HG03025 (cell line): Measurements from ENCODE around the gene BCAR3.
"Not testable (repeated sequence)": the region's sequence is repeated elsewhere in the genome, so short reads cannot be mapped to it uniquely, and the experiment has no call there.

ENCODE experiments used
- ATAC-seq: cut with Tn5 transposase; IDR thresholded peaks from one replicate; pipeline ENCODE4 v1.9.1; 2021; ENCODE audit warnings: mild to moderate bottlenecking, moderate library complexity; ENCODE audit not compliant: unreplicated experiment, low FRiP score

BCAR3 gene

DNA sequence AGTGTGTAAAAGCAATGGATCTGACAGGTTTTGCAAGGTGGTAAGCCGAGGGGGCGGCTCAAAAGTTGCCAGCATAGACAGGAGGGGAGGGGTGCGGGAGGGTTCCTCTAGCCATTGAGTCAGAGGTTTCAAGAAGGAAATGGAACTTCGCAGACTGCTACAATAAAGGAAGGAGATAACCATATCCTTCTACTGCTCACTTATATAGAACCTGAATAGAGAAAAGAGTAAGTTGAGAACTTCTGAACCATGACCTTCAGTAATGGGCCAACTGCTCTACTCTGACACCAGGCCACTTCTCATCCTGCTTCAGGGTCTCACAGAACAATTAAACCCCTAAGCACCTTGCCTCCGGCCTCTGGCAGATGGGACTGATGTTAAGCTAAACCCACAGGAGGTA lies 26.3 kb upstream of the BCAR3 start:
- peak; percentile 48 for ATAC-seq

DNA sequence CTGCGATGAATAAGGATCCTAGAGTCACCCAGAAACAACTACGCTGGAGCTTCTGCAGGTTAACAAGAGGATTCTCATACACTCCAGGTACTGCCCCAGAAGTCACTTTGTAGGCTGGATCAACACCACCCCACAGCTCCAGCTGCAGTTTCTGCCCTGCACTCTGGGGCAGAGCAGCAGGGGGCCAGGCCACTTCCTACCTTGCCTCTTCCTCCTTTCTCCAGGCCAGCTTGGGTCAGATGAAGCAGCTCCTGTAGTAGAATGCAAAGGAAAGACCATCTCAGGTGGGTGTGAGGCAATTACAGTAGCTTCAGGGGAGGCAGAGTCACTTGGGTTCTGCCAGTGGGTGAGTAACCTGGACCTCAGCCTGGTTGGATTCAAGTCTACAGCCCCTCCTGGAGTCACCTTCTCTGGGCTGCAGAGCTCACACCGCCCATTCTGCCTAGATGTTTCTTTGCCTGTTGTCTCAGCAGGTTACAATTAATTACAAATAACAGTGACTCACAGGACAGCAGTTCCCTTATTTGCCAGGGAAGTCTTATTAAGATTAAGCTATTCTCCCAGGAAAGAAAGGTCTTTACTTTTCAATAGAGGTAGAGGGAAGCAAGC lies 24.4 kb upstream of the BCAR3 start:
- no peak for ATAC-seq

- ATAC-seq, result peak; percentile 53
Observed at GRCh38 chr1:93704052-93704451, 22.4 kb upstream of the BCAR3 start.

DNA sequence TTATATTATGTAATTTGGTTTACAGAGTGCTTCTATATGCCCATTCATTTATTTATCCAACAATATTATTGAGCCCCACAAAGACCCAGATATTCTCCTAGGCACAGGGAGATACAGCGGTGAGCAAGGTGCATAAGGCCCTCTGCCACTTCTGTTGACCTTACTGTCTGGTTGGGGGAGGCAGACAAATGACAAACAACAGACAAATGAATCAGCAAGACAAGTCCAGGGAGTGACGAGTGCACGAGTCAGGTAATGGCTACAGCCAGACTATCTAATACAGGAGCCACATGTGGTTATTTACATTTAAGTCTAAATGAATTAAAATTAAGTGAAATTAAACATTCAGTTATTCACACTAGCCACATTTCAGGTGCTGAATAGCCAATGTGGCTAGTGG lies 22.0 kb upstream of the BCAR3 start:
- no peak for ATAC-seq

DNA sequence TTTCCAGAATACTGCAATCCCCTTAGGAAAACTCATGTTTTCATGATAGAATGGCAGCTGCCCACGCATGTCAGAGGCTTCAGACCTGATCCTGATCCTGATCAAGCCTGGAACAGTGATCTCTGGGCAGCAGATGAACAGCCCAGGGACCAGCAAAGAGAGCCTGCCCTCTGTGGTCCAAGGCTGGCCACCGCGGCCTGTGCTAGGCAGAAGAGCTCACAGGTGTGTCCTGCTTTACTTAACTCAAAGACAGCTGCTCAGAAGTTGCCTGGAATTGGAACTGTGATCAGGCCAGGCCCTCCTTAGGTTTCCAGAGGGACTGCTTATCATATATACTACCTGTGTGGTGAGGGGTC lies 21.2 kb upstream of the BCAR3 start:
- ATAC-seq, result no peak

- ATAC-seq, result no peak
Observed at GRCh38 chr1:93702111-93702827, 20.6 kb upstream of the BCAR3 start.

GRCh38 chr1:93701629-93702028 lies 20.0 kb upstream of the BCAR3 start:
- no peak for ATAC-seq

GRCh38 chr1:93700532-93701469 lies 19.2 kb upstream of the BCAR3 start:
- no peak for ATAC-seq

- ATAC-seq, result no peak
Observed at GRCh38 chr1:93699503-93700168, 18.0 kb upstream of the BCAR3 start.

GRCh38 chr1:93699049-93699384 lies 17.4 kb upstream of the BCAR3 start:
- no peak for ATAC-seq

DNA sequence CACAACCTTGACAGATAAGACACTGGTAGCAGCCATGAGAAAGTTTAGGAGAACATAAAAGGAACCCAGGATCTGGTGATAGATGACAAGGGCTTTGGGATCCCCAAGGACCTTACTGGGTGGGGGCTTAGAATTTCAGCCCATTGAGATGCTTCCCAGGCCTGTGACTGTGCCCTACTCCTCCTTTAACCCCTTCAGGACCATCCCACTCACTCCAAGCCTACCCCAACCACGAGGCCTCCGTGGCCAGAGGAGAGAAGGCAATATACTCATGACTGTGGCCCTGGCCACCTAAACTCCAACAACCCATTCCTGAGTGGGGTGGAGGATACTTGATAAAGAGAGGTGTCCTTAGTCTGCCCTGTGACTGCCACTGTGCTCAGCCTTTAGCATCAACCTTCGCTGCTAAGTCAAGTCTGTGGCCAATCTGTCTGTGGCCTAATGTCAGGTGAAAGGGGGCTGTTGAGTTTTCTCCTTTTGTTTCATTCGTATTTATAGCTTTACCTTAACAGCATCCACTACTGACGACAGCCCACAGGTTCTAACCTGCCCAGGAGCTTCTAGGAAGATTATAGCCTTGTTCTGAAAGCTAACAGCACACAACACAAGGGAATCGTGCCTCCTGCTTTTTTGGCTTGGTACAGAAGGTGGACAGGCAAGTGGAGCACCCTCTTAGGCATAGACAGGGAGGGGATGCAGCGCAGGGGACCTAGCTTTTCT lies 16.9 kb upstream of the BCAR3 start:
- no peak for ATAC-seq

- not testable (repeated sequence) for ATAC-seq
Observed at GRCh38 chr1:93697566-93697965, 15.9 kb upstream of the BCAR3 start.

DNA sequence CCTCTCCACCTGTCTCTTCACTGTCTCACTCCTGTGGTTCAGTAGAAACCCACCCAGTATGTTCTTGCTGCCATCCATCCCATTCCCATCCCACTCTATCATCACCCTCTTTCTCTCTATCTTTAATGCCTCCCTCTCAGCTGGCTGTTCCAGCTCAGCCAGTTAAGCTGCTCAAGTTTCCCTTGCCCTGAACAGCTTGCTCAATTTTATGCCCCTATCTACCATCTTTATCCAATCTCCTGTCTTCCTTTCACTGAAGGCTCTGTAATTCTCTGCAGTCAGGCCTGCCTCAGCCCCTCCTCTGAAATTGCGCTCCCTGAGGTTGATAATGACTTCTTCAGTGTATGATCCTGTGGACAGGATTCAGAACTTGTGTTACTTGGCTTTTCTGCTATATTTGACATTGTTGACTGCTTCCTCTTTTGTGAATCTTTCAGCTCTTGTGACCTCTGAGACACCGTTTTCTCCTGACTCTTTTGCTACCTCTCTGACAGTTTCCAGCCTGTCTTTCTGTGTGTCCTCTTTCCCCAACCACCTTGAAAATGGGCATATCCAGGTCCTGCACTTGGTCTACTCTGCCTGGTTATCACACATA lies 13.9 kb upstream of the BCAR3 start:
- peak; percentile 54 for ATAC-seq

DNA sequence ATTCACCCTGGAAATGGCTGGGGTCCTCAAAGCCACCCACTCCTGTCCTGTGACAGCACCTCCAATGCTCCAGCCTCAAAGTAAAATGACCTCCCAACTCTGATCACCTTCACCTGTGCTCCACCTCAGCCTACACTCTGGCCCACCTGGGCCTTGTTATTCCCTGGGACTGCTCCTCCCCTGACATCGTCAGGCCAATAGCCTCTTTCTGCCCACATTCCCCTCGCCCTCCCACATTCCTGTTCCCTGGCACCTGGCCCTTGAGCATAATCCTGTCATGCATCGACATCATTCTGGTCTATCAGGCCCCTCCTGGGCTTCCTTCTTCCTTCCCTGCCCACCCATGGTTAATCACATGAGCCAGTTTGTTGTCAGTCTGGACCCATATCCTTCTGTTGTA lies 13.2 kb upstream of the BCAR3 start:
- no peak for ATAC-seq

DNA sequence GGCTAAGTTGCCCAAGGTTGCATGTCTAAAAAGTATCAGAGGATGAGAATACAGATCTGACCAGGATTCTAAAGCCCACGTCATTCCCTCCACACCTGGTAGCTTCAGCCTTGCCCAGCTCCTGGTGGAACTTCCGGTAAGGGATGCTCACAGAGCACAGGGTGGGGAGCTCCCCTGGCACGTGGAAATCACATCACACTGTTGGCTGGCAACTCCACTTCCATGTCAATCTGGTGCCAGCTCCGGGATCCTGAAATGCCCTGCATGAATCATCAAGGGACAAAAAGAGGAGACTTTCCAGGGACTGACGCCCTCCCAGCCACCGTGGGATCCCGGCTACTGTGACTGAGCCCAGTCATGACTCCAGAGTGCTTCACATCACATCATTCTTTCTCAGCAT lies 12.4 kb upstream of the BCAR3 start:
- ATAC-seq, result no peak

DNA sequence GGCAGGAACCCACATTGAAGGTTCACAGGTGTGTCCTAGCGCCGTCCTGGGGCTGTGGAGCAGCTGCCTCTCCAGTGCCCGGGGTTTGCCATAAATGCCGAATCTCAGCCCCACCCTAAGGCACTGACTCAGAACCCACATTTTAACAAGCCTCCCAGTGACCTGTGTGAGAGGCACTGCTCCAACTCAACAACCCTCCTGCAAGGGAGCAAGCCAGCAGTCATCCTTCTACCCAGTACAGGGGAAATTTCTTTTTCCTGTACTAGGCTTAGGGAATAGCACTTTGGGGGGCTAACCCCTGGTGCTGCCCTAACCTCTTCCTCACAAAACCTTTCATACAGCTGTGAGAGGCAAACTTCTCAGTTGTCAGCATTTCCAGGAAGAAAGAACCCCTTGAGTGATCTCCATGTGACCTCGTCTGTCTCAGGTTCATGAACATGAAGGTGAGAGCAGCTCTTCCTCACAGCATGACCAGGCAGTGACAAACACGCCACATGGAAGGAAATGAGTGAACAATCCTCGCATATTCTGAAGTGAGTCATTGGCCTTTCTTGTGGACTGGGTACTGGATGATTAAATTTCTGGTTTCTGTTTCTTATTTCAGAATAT lies 11.4 kb upstream of the BCAR3 start:
- ATAC-seq, result peak; percentile 57

DNA sequence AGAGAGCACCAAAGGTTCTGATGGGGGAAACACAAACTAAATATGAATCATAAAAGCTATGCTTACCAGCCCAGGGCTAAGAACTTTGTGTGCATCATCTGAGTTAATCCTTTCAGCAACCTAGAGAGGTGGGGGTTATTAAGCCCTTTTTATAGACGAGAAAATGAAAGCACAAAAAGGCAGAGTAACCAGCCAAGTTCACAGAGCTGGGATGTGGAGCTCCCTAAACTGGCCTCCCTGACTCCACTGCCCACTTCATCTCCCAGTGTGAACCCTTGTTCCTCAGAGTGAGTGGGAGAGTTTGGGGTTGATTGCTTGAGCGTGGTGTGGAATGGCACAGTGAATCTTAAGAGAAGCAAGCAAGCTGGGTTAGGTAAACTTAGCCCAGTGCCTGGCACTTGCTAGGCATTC lies 10.8 kb upstream of the BCAR3 start:
- ATAC-seq, result no peak

DNA sequence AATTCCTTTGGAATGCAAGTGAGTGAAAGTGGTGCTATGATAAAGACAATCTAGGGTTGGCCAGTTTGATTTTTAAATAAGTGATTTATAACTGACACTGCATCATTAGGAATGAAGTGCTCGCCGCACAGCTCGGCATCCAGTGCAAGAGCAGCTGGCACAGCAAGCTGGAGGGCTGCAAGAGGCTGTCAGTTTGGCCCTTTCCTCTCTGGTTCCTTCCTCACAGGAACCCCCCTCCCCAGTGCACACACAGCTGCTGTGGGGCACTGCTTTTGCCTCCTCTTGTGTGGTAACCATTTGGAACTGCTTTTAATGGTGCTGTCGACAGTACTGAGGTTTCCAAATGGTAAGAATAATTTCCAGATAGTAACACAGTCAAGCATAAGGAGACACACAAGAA lies 10.4 kb upstream of the BCAR3 start:
- no peak for ATAC-seq

GRCh38 chr1:93690921-93691789 lies 9.5 kb upstream of the BCAR3 start:
- no peak for ATAC-seq
